GM18909 (cell line): ENCODE data around the gene EDEM3.
"Not testable (repeated sequence)": the region's sequence is repeated elsewhere in the genome, so short reads cannot be mapped to it uniquely, and the experiment has no call there.

Source experiments
- ATAC-seq: cut with Tn5 transposase; IDR thresholded peaks from one replicate; pipeline ENCODE4 v1.9.1; 2021; ENCODE audit warnings: mild to moderate bottlenecking; ENCODE audit not compliant: unreplicated experiment, poor library complexity

Gene EDEM3

GRCh38 chr1:184771190-184771691, 16.6 kb upstream of the EDEM3 start:
- no peak for ATAC-seq

DNA sequence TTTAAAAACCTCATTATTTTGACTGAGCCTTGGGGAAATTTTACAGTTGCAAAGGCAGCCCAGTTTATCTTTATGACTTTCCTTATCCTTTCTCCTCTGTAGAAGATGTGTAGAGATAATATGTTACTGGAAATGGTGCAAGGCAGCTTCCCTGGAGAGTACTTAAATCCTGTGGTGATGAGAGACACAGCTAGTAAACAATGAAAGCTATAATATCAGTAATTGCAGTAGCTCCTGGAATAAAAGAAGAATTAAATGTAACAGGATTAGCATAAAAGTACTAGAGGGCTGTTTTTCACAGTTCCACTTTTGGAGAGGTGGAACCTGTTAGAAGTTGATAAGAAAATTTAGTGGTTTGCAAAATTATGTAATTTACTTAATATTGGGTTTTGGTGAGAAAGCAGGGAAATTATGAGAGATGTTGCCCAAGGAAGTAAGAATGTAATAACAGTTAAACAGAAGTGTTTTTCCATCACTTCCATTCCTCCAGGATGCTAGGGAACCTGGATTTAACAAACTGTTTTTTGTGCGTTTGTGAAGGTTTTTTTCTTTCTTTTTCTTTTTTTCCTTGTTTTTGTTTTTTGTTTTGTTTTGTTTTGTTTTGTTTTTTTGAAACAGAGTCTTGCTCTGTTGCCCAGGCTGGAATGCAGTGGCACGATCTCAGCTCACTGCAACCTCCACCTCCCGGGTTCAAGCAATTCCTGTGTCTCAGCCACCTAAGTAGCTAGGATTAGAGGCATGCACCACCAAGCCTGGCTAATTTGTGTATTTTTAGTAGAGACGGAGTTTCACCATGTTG, 15.7 kb upstream of the EDEM3 start:
- ATAC-seq = no peak

GRCh38 chr1:184769241-184769640, 14.6 kb upstream of the EDEM3 start:
- ATAC-seq = no peak

GRCh38 chr1:184768467-184768866, 13.8 kb upstream of the EDEM3 start:
- no peak for ATAC-seq

DNA sequence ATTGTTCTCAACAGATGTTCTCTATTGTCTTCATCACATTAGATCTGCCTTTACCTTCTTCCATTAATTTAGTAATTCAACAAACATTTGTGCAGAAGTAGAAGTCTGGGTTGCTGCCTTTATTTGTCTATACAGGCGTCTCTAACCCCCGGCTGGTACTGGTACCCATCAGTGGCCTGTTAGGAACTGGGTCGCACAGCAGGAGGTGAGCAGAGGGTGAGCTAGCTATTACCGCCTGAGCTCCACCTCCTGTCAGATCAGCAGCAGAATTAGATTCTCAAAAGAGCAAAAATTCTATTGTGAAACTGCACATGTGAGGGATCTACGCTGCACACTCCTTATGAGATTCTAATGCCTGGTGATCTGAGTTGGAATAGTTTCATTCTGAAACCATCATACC, 12.9 kb upstream of the EDEM3 start:
- ATAC-seq = no peak

GRCh38 chr1:184764483-184764882, 9.8 kb upstream of the EDEM3 start:
- no peak for ATAC-seq

- not testable (repeated sequence) for ATAC-seq
These were observed 8.9 kb upstream of the EDEM3 start for GRCh38 chr1:184763520-184763919.

GRCh38 chr1:184761969-184762485, 7.4 kb upstream of the EDEM3 start:
- ATAC-seq = no peak

DNA sequence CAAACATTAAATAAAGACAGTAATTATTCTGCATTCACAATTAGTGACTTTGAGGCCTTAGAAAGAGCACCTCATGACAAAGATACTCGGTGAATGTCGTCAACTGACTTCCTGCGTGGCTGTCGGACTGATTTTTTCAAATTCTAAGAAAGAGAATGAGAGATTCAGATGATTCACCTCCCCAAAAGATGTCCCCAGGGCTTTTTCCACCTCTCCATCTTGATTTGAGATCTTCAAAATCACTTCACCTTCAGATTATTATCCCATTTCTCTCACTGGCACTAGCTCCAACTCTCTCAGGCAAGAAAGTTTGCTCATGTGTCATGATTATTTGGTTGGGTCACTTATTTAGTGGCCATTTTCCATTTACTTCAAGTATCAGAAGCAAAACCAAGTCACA, 5.0 kb upstream of the EDEM3 start:
- ATAC-seq = no peak

GRCh38 chr1:184759112-184759511, 4.5 kb upstream of the EDEM3 start:
- ATAC-seq = no peak

DNA sequence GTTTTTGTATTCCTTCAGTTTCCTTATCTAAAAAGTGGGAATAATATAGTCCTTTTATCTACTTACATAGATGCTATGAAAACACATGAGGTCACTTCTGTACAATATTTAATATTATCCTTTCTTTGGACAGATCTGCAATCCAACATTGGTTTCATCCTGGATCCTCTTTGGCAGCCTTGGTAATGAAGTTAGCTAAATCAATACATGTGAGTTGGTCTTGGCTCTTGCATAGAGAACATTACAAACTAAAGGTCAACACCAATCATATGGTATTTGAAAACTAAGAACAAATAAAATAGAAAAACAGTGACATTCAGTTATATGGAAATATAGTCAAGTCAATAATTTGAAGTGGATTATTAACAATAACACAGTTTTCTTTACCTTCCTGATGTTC, 3.2 kb upstream of the EDEM3 start:
- ATAC-seq = no peak

GRCh38 chr1:184757406-184757805, 2.7 kb upstream of the EDEM3 start:
- no peak for ATAC-seq

- peak; percentile 2 for ATAC-seq
These were observed 788 bp upstream of the EDEM3 start for GRCh38 chr1:184755226-184756065.

DNA sequence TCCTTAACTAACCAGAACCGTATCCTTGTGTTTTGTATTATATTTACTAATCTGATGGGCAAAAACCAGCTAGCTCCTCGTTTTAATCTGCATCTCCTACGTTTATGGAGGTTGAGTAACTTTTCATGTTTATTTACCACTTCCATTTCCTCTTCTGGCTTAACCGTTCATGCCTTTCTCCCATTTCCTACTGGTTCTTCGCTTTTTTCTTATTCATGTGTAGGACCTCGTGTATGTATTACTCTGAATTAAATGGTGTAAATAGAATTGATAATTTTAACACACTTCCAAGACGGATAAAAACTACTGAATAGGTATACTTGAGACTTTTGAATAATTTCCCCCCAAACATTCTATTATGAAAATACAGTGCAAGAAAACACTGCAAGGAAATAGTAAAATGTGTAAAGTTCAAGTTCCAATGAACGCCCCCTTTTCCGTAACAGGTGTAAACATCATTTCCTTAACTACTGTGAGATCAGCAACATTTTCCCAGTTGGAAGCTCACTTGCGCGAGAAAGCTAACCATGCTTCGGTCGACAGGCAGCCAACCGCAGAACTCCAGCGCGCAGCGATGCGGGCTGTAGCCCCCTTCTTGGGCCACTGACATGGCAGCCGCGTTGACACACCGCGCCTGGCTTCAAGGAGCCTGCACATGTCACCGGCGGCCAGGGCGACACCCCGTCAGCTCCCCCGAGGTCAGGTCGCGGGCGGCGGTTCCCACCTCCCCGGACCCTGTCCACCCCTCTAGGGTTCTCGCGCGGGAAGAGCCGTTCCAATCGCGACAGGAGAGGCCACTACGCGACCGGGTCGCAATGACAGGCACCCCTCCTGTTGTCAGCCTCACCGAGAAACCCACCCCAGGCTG, 816 bp downstream of the EDEM3 start:
- ATAC-seq = peak; percentile 11

- ATAC-seq = no peak
These were observed 1.5 kb downstream of the EDEM3 start for GRCh38 chr1:184753117-184753516.

DNA sequence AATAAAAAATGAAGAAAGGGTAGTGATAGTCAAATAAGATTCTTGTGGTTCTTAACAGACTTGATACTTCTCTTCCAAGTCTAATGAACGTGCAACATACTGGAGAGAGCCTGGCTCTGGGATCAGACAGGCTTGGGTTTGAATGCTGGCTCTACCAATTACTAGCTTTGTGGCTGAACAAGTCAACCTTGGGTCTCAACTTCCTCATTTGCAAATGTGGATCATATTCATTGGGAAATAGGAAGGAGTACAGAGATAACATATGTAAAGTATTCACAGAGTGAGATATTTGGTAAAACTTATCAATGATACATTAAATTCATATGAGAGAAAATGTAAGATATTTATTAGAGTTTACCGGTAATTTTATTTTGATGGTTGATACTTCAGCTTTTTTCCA, 2.0 kb downstream of the EDEM3 start:
- no peak for ATAC-seq

DNA sequence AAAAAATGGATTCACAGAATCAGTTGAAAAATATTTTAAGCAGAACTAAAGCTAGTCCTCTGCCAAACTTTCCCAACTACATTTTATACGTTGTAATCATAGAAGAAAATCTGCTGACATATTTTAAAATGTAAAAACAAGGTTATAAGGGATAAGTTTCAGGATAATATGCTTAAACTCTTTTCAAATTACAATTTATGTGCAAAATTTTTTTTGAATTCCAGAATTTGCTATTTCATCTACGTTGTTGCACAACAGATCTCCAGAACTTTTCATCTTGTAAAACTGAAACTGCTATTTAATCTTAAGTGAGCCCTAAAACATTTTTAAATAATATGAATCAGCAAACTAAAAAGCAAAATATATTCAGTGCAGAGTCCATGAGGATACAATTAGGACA, 5.9 kb downstream of the EDEM3 start:
- no peak for ATAC-seq

GRCh38 chr1:184747089-184747955, 7.3 kb downstream of the EDEM3 start:
- ATAC-seq = peak; percentile 82

DNA sequence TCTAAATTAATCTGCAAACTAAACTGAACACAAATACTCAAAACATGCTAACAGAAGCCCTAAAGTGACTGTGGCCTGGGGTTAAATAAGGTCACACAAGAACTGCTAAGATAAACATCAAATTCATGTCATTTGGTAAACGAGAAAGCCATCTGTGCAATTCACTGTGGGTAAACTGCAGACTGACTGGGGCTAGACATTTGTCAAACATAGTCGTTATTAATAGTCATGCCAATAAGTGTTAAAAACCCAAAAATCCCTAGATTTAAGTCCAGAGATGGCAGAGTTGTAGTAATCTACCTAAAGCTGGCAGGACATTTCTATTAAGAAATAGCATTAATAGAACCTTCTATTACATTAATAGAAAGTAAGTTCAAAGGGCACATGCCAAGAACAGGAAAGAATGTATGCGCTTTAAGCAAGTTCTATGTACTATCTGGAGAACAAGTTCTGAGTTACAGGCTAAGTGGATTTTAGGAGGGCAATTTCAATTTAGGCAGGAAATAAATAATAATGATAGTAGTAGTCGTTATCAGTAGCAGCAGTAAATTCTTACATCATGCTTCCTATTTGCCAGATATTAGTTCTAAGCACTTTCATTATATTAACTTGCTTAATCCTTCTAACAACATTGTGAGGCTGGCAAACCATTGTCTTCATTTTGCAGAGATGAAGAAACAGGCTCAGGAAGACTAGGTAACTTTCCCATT, 8.6 kb downstream of the EDEM3 start:
- ATAC-seq = peak; percentile 49
